ENCODE data around the gene HELLS. TPM values are rescaled to one million over a fixed set of nuclear protein-coding genes. Genes with fewer than 3 reads are reported as not detected.
"Not testable (repeated sequence)": the region's sequence is repeated elsewhere in the genome, so short reads cannot be mapped to it uniquely, and the experiment has no call there.

Gene HELLS
- total RNA-seq, 1 donor from 2014 or later, result 14.6 TPM

DNA sequence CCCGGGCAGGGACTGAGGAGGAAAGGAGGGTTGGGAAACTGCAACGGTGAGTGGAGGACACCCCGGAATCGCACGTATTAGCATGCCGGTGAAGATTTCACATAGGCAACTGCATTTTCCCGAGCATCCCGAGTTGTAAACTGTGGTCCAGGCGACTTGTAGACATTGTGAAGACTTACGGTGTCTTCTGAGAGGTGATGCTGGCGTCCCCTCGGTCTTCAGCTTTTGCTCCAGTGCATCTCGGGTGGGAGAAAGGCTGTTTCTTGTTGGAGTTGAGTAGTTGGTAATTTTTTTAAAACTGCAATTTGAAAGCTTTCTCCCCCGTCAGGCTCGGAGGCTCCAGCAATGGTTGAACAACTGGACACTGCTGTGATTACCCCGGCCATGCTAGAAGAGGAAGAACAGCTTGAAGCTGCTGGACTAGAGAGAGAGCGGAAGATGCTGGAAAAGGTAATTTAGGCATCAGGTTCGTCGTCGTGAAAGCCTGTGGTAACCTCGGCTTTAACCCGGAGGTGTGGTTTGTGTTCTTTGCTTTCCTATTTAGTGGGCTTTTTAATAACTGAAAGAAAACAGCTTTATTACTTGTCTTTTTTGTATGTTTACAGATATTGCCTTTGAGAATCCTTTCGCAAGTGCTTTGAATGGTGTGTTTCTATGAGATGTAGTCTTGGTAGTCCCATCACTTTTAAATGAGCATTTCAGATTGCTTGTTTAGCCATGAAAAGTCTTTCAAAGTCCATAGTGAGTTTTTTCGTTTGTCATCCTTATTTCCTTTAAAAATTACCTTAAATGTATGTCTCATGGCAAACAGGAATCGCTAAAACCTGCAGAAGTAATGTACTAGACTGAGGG lies 687 bp downstream of the HELLS start:
- H3K36me3 ChIP-seq (ENCODE audit: control insufficient read depth in 3 of 3, insufficient read depth in 3 of 3, low read length in 3 of 3), result no peaks in the 10 kb centered on the region
- peaks cover 0 to 3% (median 3%) of the 10 kb centered on the region in 3 donors for H3K27me3 ChIP-seq (ENCODE audit: control insufficient read depth in 3 of 3, insufficient read depth in 3 of 3, low read length in 3 of 3)
- H3K9ac ChIP-seq (ENCODE audit: low read depth in 1 of 3, low read length in 3 of 3), result peak overlapping the region; percentile 67 to 85 (median 81)
- H3K4me3 ChIP-seq (ENCODE audit: low read length in 3 of 3), result peak overlapping the region; percentile 81 to 92 (median 91)
- H3K4me1 ChIP-seq (ENCODE audit: control insufficient read depth in 3 of 3, insufficient read depth in 3 of 3, low read length in 3 of 3), result peaks cover 7 to 17% (median 13%) of the 10 kb centered on the region in 3 donors
- H3K9me3 ChIP-seq (ENCODE audit: control insufficient read depth in 3 of 3, low read length in 3 of 3), result no peaks in the 10 kb centered on the region
- no peak overlapping the region for H3K27ac ChIP-seq (ENCODE audit: low read depth, low read length)

DNA sequence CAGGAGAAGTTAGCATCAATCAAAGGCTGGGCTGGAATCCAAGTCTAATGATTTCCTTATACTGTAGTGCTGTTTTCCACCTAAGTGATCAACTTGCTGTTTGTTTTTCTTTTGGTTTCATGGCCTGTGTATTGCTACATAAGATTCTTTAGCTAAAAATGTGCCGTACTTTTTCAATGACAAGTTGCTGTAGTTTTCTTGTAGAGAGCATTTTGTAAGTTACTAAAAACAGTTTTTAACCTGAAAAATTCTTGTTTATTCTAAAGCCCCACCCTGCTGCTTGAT lies 1.3 kb downstream of the HELLS start:
- Histone ChIP-seq H3K9ac (ENCODE audit: low read depth in 1 of 3, low read length in 3 of 3) (no peak overlapping the region), H3K9me3 (ENCODE audit: control insufficient read depth in 3 of 3, low read length in 3 of 3) (no peaks in the 10 kb centered on the region), H3K4me1 (ENCODE audit: control insufficient read depth in 3 of 3, insufficient read depth in 3 of 3, low read length in 3 of 3) (peaks cover 7 to 17% (median 13%) of the 10 kb centered on the region in 3 donors), H3K27me3 (ENCODE audit: control insufficient read depth in 3 of 3, insufficient read depth in 3 of 3, low read length in 3 of 3) (peaks cover 0 to 3% (median 3%) of the 10 kb centered on the region in 3 donors), H3K27ac (ENCODE audit: low read depth, low read length) (no peak overlapping the region), H3K36me3 (ENCODE audit: control insufficient read depth in 3 of 3, insufficient read depth in 3 of 3, low read length in 3 of 3) (no peaks in the 10 kb centered on the region), H3K4me3 (ENCODE audit: low read length in 3 of 3) (no peak overlapping the region)

DNA sequence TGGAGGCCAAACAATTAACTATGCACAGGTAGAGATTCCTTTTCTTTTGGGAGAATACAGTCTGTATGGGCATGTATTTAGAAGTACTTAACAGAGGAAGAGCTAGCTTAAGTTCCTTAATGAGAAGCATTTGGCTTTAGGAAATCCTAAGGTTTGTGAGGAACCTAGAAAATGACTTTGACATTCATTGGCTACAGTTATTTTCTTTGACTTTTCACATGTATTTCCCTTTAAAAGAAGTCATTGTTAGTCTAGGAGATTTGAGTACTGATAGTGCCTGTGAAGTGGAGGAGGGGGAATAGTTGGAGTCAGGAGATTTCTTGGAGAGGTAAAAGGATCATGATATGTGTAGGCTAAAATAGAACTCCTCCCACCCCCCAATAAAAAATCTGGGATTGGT lies 3.6 kb downstream of the HELLS start:
- H3K27me3 ChIP-seq (ENCODE audit: control insufficient read depth in 3 of 3, insufficient read depth in 3 of 3, low read length in 3 of 3), result peaks cover 0 to 3% (median 3%) of the 10 kb centered on the region in 3 donors
- H3K9me3 ChIP-seq (ENCODE audit: control insufficient read depth in 3 of 3, low read length in 3 of 3), result no peaks in the 10 kb centered on the region
- peaks cover 7 to 17% (median 13%) of the 10 kb centered on the region in 3 donors for H3K4me1 ChIP-seq (ENCODE audit: control insufficient read depth in 3 of 3, insufficient read depth in 3 of 3, low read length in 3 of 3)
- H3K36me3 ChIP-seq (ENCODE audit: control insufficient read depth in 3 of 3, insufficient read depth in 3 of 3, low read length in 3 of 3), result no peaks in the 10 kb centered on the region
- no peak overlapping the region for H3K27ac ChIP-seq (ENCODE audit: low read depth, low read length)
- H3K4me3 ChIP-seq (ENCODE audit: low read length in 3 of 3), result no peak overlapping the region
- H3K9ac ChIP-seq (ENCODE audit: low read depth in 1 of 3, low read length in 3 of 3), result no peak overlapping the region

DNA sequence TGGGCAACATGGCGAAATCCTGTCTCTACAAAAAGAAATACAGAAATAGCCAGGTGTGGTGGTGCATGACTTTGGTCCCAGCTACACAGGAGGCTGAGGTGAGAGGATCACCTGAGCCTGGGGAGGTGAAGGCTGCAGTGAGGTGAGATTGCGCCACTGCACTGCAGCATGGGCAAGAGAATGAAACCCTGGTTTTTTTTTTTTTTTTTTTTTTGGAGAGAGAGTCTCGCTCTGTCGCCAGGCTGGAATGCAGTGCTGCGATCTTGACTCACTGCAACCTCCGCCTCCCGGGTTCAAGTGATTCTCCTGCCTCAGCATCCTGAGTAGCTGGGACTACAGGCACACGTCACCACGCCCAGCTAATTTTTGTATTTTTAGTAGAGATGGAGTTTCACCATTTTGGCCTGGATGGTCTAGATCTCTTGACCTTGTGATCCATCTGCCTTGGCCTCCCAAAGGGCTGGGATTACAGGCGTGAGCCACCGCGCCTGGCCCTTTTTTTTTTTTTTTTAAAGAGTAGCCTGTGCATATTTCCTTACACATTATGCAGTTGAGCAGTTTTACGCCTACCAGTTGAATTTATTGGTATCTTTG lies 22.2 kb downstream of the HELLS start:
- H3K4me3 ChIP-seq (ENCODE audit: low read length in 3 of 3); H3K4me1 ChIP-seq (ENCODE audit: control insufficient read depth in 3 of 3, insufficient read depth in 3 of 3, low read length in 3 of 3); H3K27ac ChIP-seq (ENCODE audit: low read depth, low read length); H3K9me3 ChIP-seq (ENCODE audit: control insufficient read depth in 3 of 3, low read length in 3 of 3); H3K27me3 ChIP-seq (ENCODE audit: control insufficient read depth in 3 of 3, insufficient read depth in 3 of 3, low read length in 3 of 3); H3K36me3 ChIP-seq (ENCODE audit: control insufficient read depth in 3 of 3, insufficient read depth in 3 of 3, low read length in 3 of 3); H3K9ac ChIP-seq (ENCODE audit: low read depth in 1 of 3, low read length in 3 of 3): not testable (repeated sequence)

DNA sequence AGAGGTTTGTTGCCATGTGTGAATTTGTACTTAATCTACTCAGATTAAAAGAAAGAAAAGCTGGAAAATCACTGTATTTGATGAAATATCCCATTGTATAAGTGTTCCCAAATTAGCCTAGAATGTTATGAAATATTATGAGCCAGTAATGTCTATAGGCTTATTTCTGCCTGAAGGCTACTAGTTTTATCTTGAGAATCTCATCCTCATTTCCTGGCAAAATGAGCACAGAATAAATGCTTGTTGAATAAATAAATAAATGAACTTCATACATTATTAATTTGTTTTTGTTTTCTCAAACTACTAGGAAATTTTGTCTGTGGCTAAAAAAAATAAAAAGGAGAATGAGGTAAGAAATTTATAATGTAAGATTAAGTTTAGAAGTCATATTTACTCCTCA lies 25.5 kb downstream of the HELLS start:
- no peaks in the 10 kb centered on the region for H3K4me1 ChIP-seq (ENCODE audit: control insufficient read depth in 3 of 3, insufficient read depth in 3 of 3, low read length in 3 of 3)
- H3K36me3 ChIP-seq (ENCODE audit: control insufficient read depth in 3 of 3, insufficient read depth in 3 of 3, low read length in 3 of 3), result no peaks in the 10 kb centered on the region
- H3K9me3 ChIP-seq (ENCODE audit: control insufficient read depth in 3 of 3, low read length in 3 of 3), result no peaks in the 10 kb centered on the region
- no peaks in the 10 kb centered on the region for H3K27me3 ChIP-seq (ENCODE audit: control insufficient read depth in 3 of 3, insufficient read depth in 3 of 3, low read length in 3 of 3)
- no peak overlapping the region for H3K9ac ChIP-seq (ENCODE audit: low read depth in 1 of 3, low read length in 3 of 3)
- H3K27ac ChIP-seq (ENCODE audit: low read depth, low read length), result no peak overlapping the region
- H3K4me3 ChIP-seq (ENCODE audit: low read length in 3 of 3), result no peak overlapping the region

DNA sequence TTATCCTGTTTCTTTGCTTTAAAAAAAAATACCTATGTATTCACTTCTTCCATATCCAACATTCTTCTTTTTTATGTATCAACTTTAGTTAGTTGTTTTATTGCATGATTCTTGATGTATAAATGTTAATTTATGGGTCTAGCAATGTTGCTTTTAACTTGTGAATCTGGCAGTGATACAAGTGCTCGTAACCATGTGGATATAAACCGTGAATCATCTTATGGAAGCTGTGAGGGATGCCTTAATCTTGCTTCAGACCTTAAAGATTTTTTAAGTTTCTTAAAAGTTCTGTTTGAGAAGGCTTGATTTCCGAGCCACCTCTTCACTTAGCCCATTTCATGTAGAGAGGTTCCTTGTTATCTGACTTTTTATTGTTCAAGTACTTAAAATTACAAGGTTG lies 25.9 kb downstream of the HELLS start:
- Histone ChIP-seq H3K27ac (ENCODE audit: low read depth, low read length) (no peak overlapping the region), H3K9me3 (ENCODE audit: control insufficient read depth in 3 of 3, low read length in 3 of 3) (no peaks in the 10 kb centered on the region), H3K4me1 (ENCODE audit: control insufficient read depth in 3 of 3, insufficient read depth in 3 of 3, low read length in 3 of 3) (no peaks in the 10 kb centered on the region), H3K4me3 (ENCODE audit: low read length in 3 of 3) (no peak overlapping the region), H3K9ac (ENCODE audit: low read depth in 1 of 3, low read length in 3 of 3) (no peak overlapping the region), H3K27me3 (ENCODE audit: control insufficient read depth in 3 of 3, insufficient read depth in 3 of 3, low read length in 3 of 3) (no peaks in the 10 kb centered on the region), H3K36me3 (ENCODE audit: control insufficient read depth in 3 of 3, insufficient read depth in 3 of 3, low read length in 3 of 3) (no peaks in the 10 kb centered on the region)

DNA sequence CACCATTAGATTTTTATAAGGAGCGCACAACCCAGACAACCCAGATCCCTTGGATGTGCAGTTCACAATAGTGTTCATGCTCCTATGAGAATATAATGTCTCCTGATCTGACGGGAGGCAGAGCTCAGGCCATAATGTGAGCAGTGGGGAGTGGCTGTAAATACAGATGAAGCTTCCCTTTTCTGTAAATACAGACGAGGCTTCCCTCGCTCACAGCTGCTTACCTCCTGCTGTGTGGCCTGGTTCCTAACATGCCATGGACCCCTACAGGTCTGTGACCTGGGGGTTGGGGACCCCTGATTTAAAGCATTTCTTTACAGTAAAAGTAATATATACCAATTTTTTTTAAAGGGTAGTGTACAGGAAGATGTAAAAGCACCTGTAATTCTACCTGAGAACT lies 33.2 kb downstream of the HELLS start:
- Histone ChIP-seq H3K27ac (ENCODE audit: low read depth, low read length) (no peak overlapping the region), H3K9me3 (ENCODE audit: control insufficient read depth in 3 of 3, low read length in 3 of 3) (no peaks in the 10 kb centered on the region), H3K9ac (ENCODE audit: low read depth in 1 of 3, low read length in 3 of 3) (no peak overlapping the region), H3K36me3 (ENCODE audit: control insufficient read depth in 3 of 3, insufficient read depth in 3 of 3, low read length in 3 of 3) (no peaks in the 10 kb centered on the region), H3K4me3 (ENCODE audit: low read length in 3 of 3) (no peak overlapping the region), H3K4me1 (ENCODE audit: control insufficient read depth in 3 of 3, insufficient read depth in 3 of 3, low read length in 3 of 3) (no peaks in the 10 kb centered on the region), H3K27me3 (ENCODE audit: control insufficient read depth in 3 of 3, insufficient read depth in 3 of 3, low read length in 3 of 3) (no peaks in the 10 kb centered on the region)

DNA sequence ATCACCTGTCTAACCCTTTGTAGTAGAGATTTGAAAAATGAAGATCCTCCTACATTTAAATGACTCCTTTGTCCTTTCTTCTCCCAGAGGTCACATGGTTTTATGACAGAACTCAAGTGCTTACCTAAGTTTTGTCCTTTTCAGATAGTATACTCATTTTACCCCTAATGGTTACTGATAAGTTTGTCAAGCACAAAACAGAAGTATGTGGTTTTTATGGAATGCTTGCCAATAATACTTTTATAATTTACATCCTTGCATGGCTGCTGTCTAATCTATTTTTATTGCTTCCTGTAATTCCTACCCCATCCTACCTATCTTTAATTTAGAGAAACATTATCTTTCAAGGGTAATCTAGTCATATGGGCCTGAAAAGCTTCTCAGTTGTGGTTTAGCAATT lies 37.5 kb downstream of the HELLS start:
- Histone ChIP-seq H3K4me3 (ENCODE audit: low read length in 3 of 3) (no peak overlapping the region), H3K27ac (ENCODE audit: low read depth, low read length) (no peak overlapping the region), H3K36me3 (ENCODE audit: control insufficient read depth in 3 of 3, insufficient read depth in 3 of 3, low read length in 3 of 3) (no peaks in the 10 kb centered on the region), H3K4me1 (ENCODE audit: control insufficient read depth in 3 of 3, insufficient read depth in 3 of 3, low read length in 3 of 3) (no peaks in the 10 kb centered on the region), H3K9me3 (ENCODE audit: control insufficient read depth in 3 of 3, low read length in 3 of 3) (no peaks in the 10 kb centered on the region), H3K27me3 (ENCODE audit: control insufficient read depth in 3 of 3, insufficient read depth in 3 of 3, low read length in 3 of 3) (no peaks in the 10 kb centered on the region), H3K9ac (ENCODE audit: low read depth in 1 of 3, low read length in 3 of 3) (no peak overlapping the region)

DNA sequence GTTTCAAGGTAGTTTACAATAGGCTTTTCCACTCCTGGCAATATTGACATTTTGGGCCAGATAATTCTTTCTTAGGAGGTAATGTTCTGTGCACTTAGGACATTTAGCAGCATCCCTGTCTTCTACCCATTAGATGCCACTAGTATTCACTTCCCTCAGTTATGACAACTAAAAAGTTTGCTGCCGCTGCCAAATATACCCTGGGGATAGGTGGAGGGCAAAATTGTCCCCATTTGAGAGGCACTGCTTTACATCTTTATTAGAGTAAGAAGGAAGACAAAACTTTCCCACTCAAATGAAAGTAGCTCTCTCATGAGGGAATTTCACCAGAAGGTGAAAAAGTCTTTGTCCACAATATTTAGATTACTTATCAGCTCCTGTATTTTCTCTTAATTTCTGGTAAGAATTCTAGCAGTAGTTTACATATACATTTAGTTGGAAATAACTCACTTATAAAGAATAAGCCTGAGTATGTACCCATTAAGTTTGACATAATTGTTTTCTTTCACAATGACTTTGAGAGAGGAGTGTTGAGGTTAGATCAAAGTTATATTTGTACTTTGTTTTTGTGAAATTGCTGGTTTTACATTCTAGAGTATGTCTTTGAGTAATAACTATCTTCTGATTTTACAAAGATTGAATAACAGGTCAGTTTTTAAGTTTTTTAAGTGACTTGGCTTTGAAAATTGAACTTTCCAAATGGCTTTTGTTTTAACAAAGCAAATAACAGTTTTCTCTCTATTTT lies 46.0 kb downstream of the HELLS start:
- H3K27ac ChIP-seq (ENCODE audit: low read depth, low read length), result no peak overlapping the region
- no peak overlapping the region for H3K4me3 ChIP-seq (ENCODE audit: low read length in 3 of 3)
- H3K27me3 ChIP-seq (ENCODE audit: control insufficient read depth in 3 of 3, insufficient read depth in 3 of 3, low read length in 3 of 3), result no peaks in the 10 kb centered on the region
- no peaks in the 10 kb centered on the region for H3K9me3 ChIP-seq (ENCODE audit: control insufficient read depth in 3 of 3, low read length in 3 of 3)
- no peaks in the 10 kb centered on the region for H3K4me1 ChIP-seq (ENCODE audit: control insufficient read depth in 3 of 3, insufficient read depth in 3 of 3, low read length in 3 of 3)
- H3K9ac ChIP-seq (ENCODE audit: low read depth in 1 of 3, low read length in 3 of 3), result no peak overlapping the region
- no peaks in the 10 kb centered on the region for H3K36me3 ChIP-seq (ENCODE audit: control insufficient read depth in 3 of 3, insufficient read depth in 3 of 3, low read length in 3 of 3)

All from skeletal muscle tissue (tissue), 4 donors.